Trophoblast cell (in vitro differentiated cells and primary cell): Measurements from ENCODE around the gene HNRNPL.

Experiments
- DNase-seq, 2 donors: peaks; one replicate each; pipeline ENCODE4 v3.0.0-alpha.2; 2016
- H2AFZ ChIP-seq: 2 replicates; pipeline ENCODE4 v1.6.1; 2013; ENCODE audit warnings: low read length, moderate library complexity, mild to moderate bottlenecking; ENCODE audit not compliant: insufficient read depth, poor library complexity
- H2AK5ac ChIP-seq: 2 replicates; pipeline ENCODE4 v1.6.1; 2013; ENCODE audit warnings: mild to moderate bottlenecking, low read length
- H2BK120ac ChIP-seq: 2 replicates; pipeline ENCODE4 v1.6.1; 2013; ENCODE audit warnings: low read length, mild to moderate bottlenecking, moderate library complexity; ENCODE audit not compliant: insufficient read depth, poor library complexity
- H2BK12ac ChIP-seq: 2 replicates; pipeline ENCODE4 v1.6.1; 2013; ENCODE audit warnings: mild to moderate bottlenecking, low read length, moderate library complexity
- H2BK5ac ChIP-seq: 2 replicates; pipeline ENCODE4 v1.6.1; 2013; ENCODE audit warnings: low read length, low read depth, moderate library complexity, mild to moderate bottlenecking; ENCODE audit not compliant: poor library complexity
- H3K14ac ChIP-seq: 2 replicates; pipeline ENCODE4 v1.6.1; 2013; ENCODE audit warnings: mild to moderate bottlenecking, low read length
- H3K18ac ChIP-seq: 2 replicates; pipeline ENCODE4 v1.6.1; 2013; ENCODE audit warnings: mild to moderate bottlenecking, low read length
- H3K23ac ChIP-seq: 2 replicates; pipeline ENCODE4 v1.6.1; 2013; ENCODE audit warnings: low read length
- H3K27ac ChIP-seq: 2 replicates; pipeline ENCODE4 v1.5.1; 2013; ENCODE audit warnings: low read depth, mild to moderate bottlenecking, inconsistent platforms, low read length, moderate library complexity
- H3K27me3 ChIP-seq: 2 replicates; pipeline ENCODE4 v1.6.1; 2013; ENCODE audit warnings: inconsistent platforms, mild to moderate bottlenecking, low read length, moderate library complexity; ENCODE audit not compliant: insufficient read depth
- H3K36me3 ChIP-seq, 2 experiments: 1 replicate in 1 of 2; 2 replicates in 1 of 2; pipeline ENCODE4 v1.6.1; 2013; ENCODE audit warnings: low read length in 2 of 2, mild to moderate bottlenecking in 2 of 2, moderate library complexity in 1 of 2; ENCODE audit not compliant: insufficient read depth in 2 of 2, control insufficient read depth in 1 of 2
- H3K4ac ChIP-seq: 2 replicates; pipeline ENCODE4 v1.6.1; 2013; ENCODE audit warnings: low read depth, mild to moderate bottlenecking, low read length, moderate library complexity
- H3K4me1 ChIP-seq, 2 experiments: 1 replicate in 1 of 2; 2 replicates in 1 of 2; pipeline ENCODE4 v1.6.1; 2013; ENCODE audit warnings: low read length in 2 of 2, mild to moderate bottlenecking in 2 of 2, moderate library complexity in 1 of 2; ENCODE audit not compliant: insufficient read depth in 2 of 2, control insufficient read depth in 1 of 2
- H3K4me2 ChIP-seq: 2 replicates; pipeline ENCODE4 v1.6.1; 2013; ENCODE audit warnings: inconsistent platforms, mild to moderate bottlenecking, low read length, moderate library complexity
- H3K4me3 ChIP-seq: 2 replicates; pipeline ENCODE4 v1.5.1; 2013; ENCODE audit warnings: mild to moderate bottlenecking, low read depth, low read length, inconsistent platforms
- H3K79me1 ChIP-seq: one replicate; pipeline ENCODE4 v1.6.1; 2013; ENCODE audit warnings: low read length
- H3K79me2 ChIP-seq: 2 replicates; pipeline ENCODE4 v1.6.1; 2013; ENCODE audit warnings: low read length, mild to moderate bottlenecking; ENCODE audit not compliant: control insufficient read depth, insufficient read depth, poor library complexity
- H3K9ac ChIP-seq: 2 replicates; pipeline ENCODE4 v1.6.1; 2013; ENCODE audit warnings: mild to moderate bottlenecking, low read length
- H3K9me3 ChIP-seq: 2 replicates; pipeline ENCODE4 v1.6.1; 2013; ENCODE audit warnings: low read depth, mild to moderate bottlenecking, control low read depth, inconsistent platforms, low read length; ENCODE audit not compliant: insufficient read depth
- H4K12ac ChIP-seq: 2 replicates; pipeline ENCODE4 v1.6.1; 2013; ENCODE audit warnings: low read depth, mild to moderate bottlenecking, low read length, moderate library complexity
- H4K8ac ChIP-seq: 2 replicates; pipeline ENCODE4 v1.6.1; 2013; ENCODE audit warnings: low read depth, mild to moderate bottlenecking, low read length, moderate library complexity
- H4K91ac ChIP-seq: one replicate; pipeline ENCODE4 v1.6.1; 2013; ENCODE audit warnings: low read depth, mild to moderate bottlenecking, low read length, moderate library complexity
- WGBS: extraction: QIAGEN DNeasy Blood & Tissue Kit; methylation state at CpG from one replicate; pipeline ENCODE4 v1.1.7; 2013; ENCODE audit warnings: missing lambda C conversion rate; ENCODE audit not compliant: insufficient read length, insufficient coverage; ENCODE audit errors: extremely low coverage; 5-methylcytosine and 5-hydroxymethylcytosine counted together

HNRNPL gene

GRCh38 chr19:38813323-38813722 is 36.5 kb downstream of the HNRNPL start:
- no peak overlapping the region for H3K4me3 ChIP-seq

DNA sequence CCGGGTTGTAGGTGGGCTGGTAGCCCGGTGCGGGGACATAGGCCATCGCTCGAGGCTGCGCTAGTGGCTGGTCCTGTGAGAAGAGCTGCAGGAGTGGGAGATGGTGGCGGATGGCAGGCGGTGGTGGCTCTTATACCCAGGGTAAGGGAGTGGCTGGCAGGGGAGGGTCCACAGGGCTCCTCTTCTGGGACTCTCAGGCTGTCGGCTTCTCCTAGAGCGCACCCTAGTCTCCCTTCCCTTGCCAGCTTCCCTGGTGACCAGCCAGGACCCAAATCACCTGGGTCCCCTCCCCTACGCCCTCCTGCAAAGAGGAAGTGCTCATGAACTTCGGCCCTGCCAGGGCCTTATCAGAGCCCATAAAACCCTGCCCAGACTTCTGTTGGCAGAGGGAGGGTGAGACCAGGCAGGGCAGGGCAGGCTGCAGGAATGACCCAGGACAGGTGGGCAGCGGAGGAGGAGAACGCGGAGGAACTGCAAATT is 36.9 kb downstream of the HNRNPL start, which contains the start of gene LGALS4:
Gene LGALS4, minus strand, starts transcription at position 105 of the 480 bp plus-strand sequence. Its CDS starts 59 bp downstream, at position 46.
- Histone ChIP-seq H3K27ac (no peak within 1 kb of the TSS), H4K8ac (no peak within 1 kb of the TSS), H3K4me2 (no peak within 1 kb of the TSS), H4K91ac (no peak within 1 kb of the TSS), H3K79me2 (no peaks in the 10 kb centered on the region), H3K4me1 (no peaks in the 10 kb centered on the region), H2BK12ac (no peak within 1 kb of the TSS), H2AFZ (no peak within 1 kb of the TSS), H3K4me3 (no peak within 1 kb of the TSS), H3K4ac (no peak within 1 kb of the TSS), H2AK5ac (no peak within 1 kb of the TSS), H3K14ac (no peak within 1 kb of the TSS), H3K9me3 (no peaks in the 10 kb centered on the region), H3K23ac (no peak within 1 kb of the TSS), H4K12ac (no peak within 1 kb of the TSS), H3K27me3 (no peaks in the 10 kb centered on the region), H2BK120ac (no peak within 1 kb of the TSS), H2BK5ac (no peak within 1 kb of the TSS), H3K18ac (no peak within 1 kb of the TSS), H3K79me1 (no peaks in the 10 kb centered on the region), H3K9ac (no peak within 1 kb of the TSS), H3K36me3 (peaks cover 22 to 24% of the 10 kb centered on the region in 2 experiments)
- WGBS = no CpG with 5 or more reads among the region's 15 CpGs
- DNase-seq = no peak

More at GRCh38 chr19:38813323-38813722, 36.5 kb downstream of the HNRNPL start:
- H3K79me1 ChIP-seq = peaks cover 4% of the 10 kb centered on the region
- H3K27ac ChIP-seq = no peak overlapping the region
- no peak for DNase-seq
- no peak overlapping the region for H4K12ac ChIP-seq
- H4K8ac ChIP-seq = no peak overlapping the region
- H2BK5ac ChIP-seq = no peak overlapping the region
- H3K27me3 ChIP-seq = no peaks in the 10 kb centered on the region
- no peak overlapping the region for H3K9ac ChIP-seq
- H3K4me1 ChIP-seq = no peaks in the 10 kb centered on the region
- H3K4me2 ChIP-seq = no peak overlapping the region
- H2BK120ac ChIP-seq = no peak overlapping the region
- peaks cover 24 to 26% of the 10 kb centered on the region in 2 experiments for H3K36me3 ChIP-seq
- H2AK5ac ChIP-seq = no peak overlapping the region
- H3K9me3 ChIP-seq = no peaks in the 10 kb centered on the region
- no peaks in the 10 kb centered on the region for H3K79me2 ChIP-seq
- WGBS = no CpG with 5 or more reads among the region's 6 CpGs
- H3K23ac ChIP-seq = no peak overlapping the region
- H2AFZ ChIP-seq = no peak overlapping the region
- H3K14ac ChIP-seq = no peak overlapping the region
- H3K18ac ChIP-seq = no peak overlapping the region
- no peak overlapping the region for H4K91ac ChIP-seq
- H2BK12ac ChIP-seq = no peak overlapping the region
- no peak overlapping the region for H3K4ac ChIP-seq

GRCh38 chr19:38812009-38812840 is 37.6 kb downstream of the HNRNPL start:
- DNase-seq = no peak
- no CpG with 5 or more reads among the region's 18 CpGs for WGBS
- Histone ChIP-seq H3K27me3 (no peaks in the 10 kb centered on the region), H4K12ac (no peak overlapping the region), H3K4me2 (no peak overlapping the region), H3K36me3 (peaks cover 17 to 22% of the 10 kb centered on the region in 2 experiments), H4K91ac (no peak overlapping the region), H3K79me2 (no peaks in the 10 kb centered on the region), H3K27ac (no peak overlapping the region), H3K79me1 (no peaks in the 10 kb centered on the region), H2BK5ac (no peak overlapping the region), H3K4ac (no peak overlapping the region), H3K4me1 (no peaks in the 10 kb centered on the region), H2AFZ (no peak overlapping the region), H2BK12ac (no peak overlapping the region), H2AK5ac (no peak overlapping the region), H3K23ac (no peak overlapping the region), H4K8ac (no peak overlapping the region), H3K18ac (no peak overlapping the region), H3K4me3 (no peak overlapping the region), H2BK120ac (no peak overlapping the region), H3K14ac (no peak overlapping the region), H3K9ac (no peak overlapping the region), H3K9me3 (no peaks in the 10 kb centered on the region)

DNA sequence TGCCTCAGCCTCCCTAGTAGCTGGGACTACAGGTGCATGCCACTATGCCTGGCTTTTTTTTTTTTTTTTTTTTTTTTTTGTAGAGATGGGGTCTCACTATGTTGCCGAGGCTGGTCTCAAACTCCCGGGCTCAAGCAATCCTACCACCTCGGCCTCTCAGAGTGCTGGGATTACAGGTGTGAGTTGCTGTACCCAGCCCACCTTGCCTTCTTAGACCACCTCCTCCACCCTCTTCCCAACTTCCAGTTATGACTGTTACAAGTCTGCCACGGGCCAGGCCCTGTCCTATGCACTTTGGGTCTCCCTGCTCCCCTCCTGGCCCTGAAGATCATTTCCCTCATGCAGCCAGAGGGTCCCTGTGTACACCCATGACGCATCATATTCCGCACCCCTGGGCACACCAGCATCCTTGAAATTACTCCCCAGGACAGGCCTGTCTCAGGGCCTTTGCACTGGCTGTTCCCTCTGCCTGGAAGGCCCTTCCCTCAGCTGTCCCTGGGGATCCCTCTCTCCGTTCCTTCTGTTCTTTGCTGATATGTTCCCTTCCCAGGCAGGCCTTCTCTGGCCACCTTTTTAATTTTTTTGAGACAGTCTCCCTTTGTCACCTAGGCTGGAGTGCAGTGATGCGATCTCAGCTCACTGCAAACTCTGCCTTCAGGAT is 40.1 kb downstream of the HNRNPL start:
- Histone ChIP-seq H3K14ac (no peak overlapping the region), H3K4me1 (no peaks in the 10 kb centered on the region), H3K23ac (no peak overlapping the region), H2BK120ac (no peak overlapping the region), H3K27ac (no peak overlapping the region), H3K79me1 (no peaks in the 10 kb centered on the region), H3K79me2 (no peaks in the 10 kb centered on the region), H3K4ac (no peak overlapping the region), H2BK12ac (no peak overlapping the region), H2BK5ac (no peak overlapping the region), H3K18ac (no peak overlapping the region), H4K91ac (no peak overlapping the region), H4K12ac (no peak overlapping the region), H3K9me3 (no peaks in the 10 kb centered on the region), H4K8ac (no peak overlapping the region), H3K27me3 (no peaks in the 10 kb centered on the region), H3K9ac (no peak overlapping the region), H3K36me3 (no peaks in the 10 kb centered on the region), H3K4me2 (no peak overlapping the region), H3K4me3 (no peak overlapping the region), H2AFZ (no peak overlapping the region), H2AK5ac (no peak overlapping the region)
- no peak for DNase-seq
- WGBS = no CpG with 5 or more reads among the region's 8 CpGs
